Panc1 (cell line): ENCODE measurements around the gene TRMT10B. TPM values are rescaled to one million over a fixed set of nuclear protein-coding genes. Genes with fewer than 3 reads are reported as not detected.

Source experiments
- ATAC-seq: fragments of 200-7000 bp; cut with Tn5 transposase; 2 replicates; pipeline ENCODE4 v1.9.1; 2020; ENCODE audit warnings: mild to moderate bottlenecking, moderate library complexity
- BruUV-seq: library from RNA; stranded (reverse); fragments of 400-500 nt; replicated peaks from 2 replicates; lab custom pipeline; 2021; lab: Mats Ljungman, UMichigan
- CTCF ChIA-PET: fragments of 300-600 bp; sonication (Branson Sonifier 250); formaldehyde crosslinking; loops from one replicate; lab custom pipeline; 2022; ENCODE audit warnings: antibody characterized with exemption; lab: Charles Lee
- POLR2A ChIA-PET: fragments of 300-600 bp; sonication (Branson Sonifier 250); formaldehyde crosslinking; loops from one replicate; lab custom pipeline; 2022; ENCODE audit warnings: antibody characterized with exemption; lab: Charles Lee
- DNase-seq: peaks from one replicate; pipeline ENCODE4 v3.0.0-alpha.2; 2010; ENCODE audit warnings: low read depth, low spot score
- H3K27ac ChIP-seq: 2 replicates; pipeline ENCODE4 v1.5.1; 2011; ENCODE audit warnings: mild to moderate bottlenecking, low read length, inconsistent platforms
- H3K27me3 ChIP-seq: fragments of 200-500 bp; sonication (Bioruptor generic); 2 replicates; pipeline ENCODE4 v1.6.0; 2014; ENCODE audit warnings: low read length, inconsistent platforms; ENCODE audit not compliant: control insufficient read depth, insufficient read depth
- H3K36me3 ChIP-seq: fragments of 200-500 bp; sonication (Bioruptor generic); 2 replicates; pipeline ENCODE4 v1.5.1; 2014; ENCODE audit warnings: inconsistent platforms, mild to moderate bottlenecking, low read length, moderate library complexity; ENCODE audit not compliant: control insufficient read depth, insufficient read depth
- H3K4me1 ChIP-seq: 2 replicates; pipeline ENCODE4 v1.5.1; 2011; ENCODE audit warnings: inconsistent platforms, mild to moderate bottlenecking, low read length, moderate library complexity; ENCODE audit not compliant: control insufficient read depth, insufficient read depth
- H3K4me3 ChIP-seq, 2 experiments: 2 replicates each; pipeline ENCODE4 v1.5.1; 2011 to 2012; ENCODE audit warnings: low read depth in 2 of 2, low read length in 2 of 2, mild to moderate bottlenecking in 2 of 2, inconsistent platforms in 1 of 2, moderate library complexity in 1 of 2
- H3K9me3 ChIP-seq: fragments of 200-500 bp; sonication (Bioruptor generic); 2 replicates; pipeline ENCODE4 v1.5.1; 2014; ENCODE audit warnings: low read depth, mild to moderate bottlenecking, inconsistent platforms, low read length, moderate library complexity; ENCODE audit not compliant: control insufficient read depth, insufficient read depth
- POLR2AphosphoS5 ChIP-seq: IDR thresholded peaks from 2 replicates; pipeline ENCODE4 v1.6.1; 2012; ENCODE audit warnings: mild to moderate bottlenecking, low read depth, low read length, moderate library complexity
- SIN3A ChIP-seq: IDR thresholded peaks from 2 replicates; pipeline ENCODE4 v1.6.1; 2012; ENCODE audit warnings: low read depth, mild to moderate bottlenecking, low read length, moderate library complexity, borderline replicate concordance; ENCODE audit not compliant: insufficient read depth
- TCF7L2 ChIP-seq: IDR thresholded peaks from 2 replicates; pipeline ENCODE4 v1.6.1; 2011; ENCODE audit warnings: mild to moderate bottlenecking, low read depth, low read length, inconsistent platforms
- in situ Hi-C: cut with HindIII; loops from 2 replicates; pipeline ENCODE4 v1.10.0; 2016; ENCODE audit warnings: low sequenced_read_pairs, low pct_unique_long_range_greater_than_20kb
- intact Hi-C: fragments of 100-400 bp; cut with micrococcal nuclease; formaldehyde crosslinking; loops from one replicate; pipeline ENCODE4 v1.10.0; 2022; ENCODE audit not compliant: unreplicated experiment
- total RNA-seq: library from RNA; stranded (reverse); gene quantifications from one replicate; pipeline ENCODE4 v1.2.1, GENCODE V29; 2021; ENCODE audit not compliant: unreplicated experiment
- TF ChIP-seq, protein P1 (sequence below): fragments of 450-650 bp; IDR thresholded peaks from 2 replicates; pipeline ENCODE4 v1.5.1; 2017; ENCODE audit warnings: mild to moderate bottlenecking

Gene TRMT10B
- total RNA-seq, 1 experiment from 2014 or later = 9.8 TPM

DNA sequence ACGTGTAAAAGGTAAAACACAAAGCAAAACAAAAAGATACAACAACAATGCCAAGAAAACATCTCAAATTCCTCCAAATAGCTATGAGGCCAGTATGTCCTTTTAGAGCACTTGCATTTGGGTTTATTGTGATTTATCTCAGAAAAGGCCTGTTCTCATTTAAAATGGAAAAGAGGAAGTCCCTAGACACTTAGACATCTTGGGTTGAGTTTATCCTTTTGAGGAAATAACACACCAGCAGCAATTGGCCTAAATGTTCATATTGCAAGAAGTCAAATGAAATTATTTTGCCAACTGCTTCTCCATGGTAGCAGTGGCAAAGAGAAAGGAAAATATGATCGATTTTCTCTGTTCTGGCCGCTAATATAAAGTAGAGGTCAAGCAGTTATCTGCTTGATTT is 43.6 kb upstream of the TRMT10B start:
- no peak overlapping the region for H3K4me3 ChIP-seq
- POLR2A ChIA-PET = no interaction called here
- TF ChIP-seq TCF7L2 (no peak), POLR2AphosphoS5 (no peak), SIN3A (no peak)
- TF ChIP-seq, protein P1, sequence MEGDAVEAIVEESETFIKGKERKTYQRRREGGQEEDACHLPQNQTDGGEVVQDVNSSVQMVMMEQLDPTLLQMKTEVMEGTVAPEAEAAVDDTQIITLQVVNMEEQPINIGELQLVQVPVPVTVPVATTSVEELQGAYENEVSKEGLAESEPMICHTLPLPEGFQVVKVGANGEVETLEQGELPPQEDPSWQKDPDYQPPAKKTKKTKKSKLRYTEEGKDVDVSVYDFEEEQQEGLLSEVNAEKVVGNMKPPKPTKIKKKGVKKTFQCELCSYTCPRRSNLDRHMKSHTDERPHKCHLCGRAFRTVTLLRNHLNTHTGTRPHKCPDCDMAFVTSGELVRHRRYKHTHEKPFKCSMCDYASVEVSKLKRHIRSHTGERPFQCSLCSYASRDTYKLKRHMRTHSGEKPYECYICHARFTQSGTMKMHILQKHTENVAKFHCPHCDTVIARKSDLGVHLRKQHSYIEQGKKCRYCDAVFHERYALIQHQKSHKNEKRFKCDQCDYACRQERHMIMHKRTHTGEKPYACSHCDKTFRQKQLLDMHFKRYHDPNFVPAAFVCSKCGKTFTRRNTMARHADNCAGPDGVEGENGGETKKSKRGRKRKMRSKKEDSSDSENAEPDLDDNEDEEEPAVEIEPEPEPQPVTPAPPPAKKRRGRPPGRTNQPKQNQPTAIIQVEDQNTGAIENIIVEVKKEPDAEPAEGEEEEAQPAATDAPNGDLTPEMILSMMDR = 0 out of 2 replicates have a peak, but pooled peaks have one; percentile 4
- DNase-seq (no peak), ATAC-seq (no peak)
- intact Hi-C loops (no loop called here), in situ Hi-C loops (no loop called here)
- no TSS peak for BruUV-seq
- no peaks in the 10 kb centered on the region for H3K4me1 ChIP-seq
- no peak overlapping the region for H3K27ac ChIP-seq
- H3K27me3 ChIP-seq = peaks cover 25% of the 10 kb centered on the region
- no peaks in the 10 kb centered on the region for H3K9me3 ChIP-seq
- no peaks in the 10 kb centered on the region for H3K36me3 ChIP-seq
- CTCF ChIA-PET = no interaction called here

GRCh38 chr9:37715260-37715659 is 38.3 kb upstream of the TRMT10B start:
- in situ Hi-C loops = no loop called here
- DNase-seq (no peak), ATAC-seq (no peak)
- CTCF ChIA-PET = no interaction called here
- Histone ChIP-seq H3K36me3 (no peaks in the 10 kb centered on the region), H3K4me3 (no peak overlapping the region), H3K9me3 (no peaks in the 10 kb centered on the region), H3K27me3 (peaks cover 10% of the 10 kb centered on the region; the same call in 1 of the 2 replicates), H3K4me1 (no peaks in the 10 kb centered on the region), H3K27ac (no peak overlapping the region)
- no TSS peak for BruUV-seq
- POLR2A ChIA-PET = no interaction called here
- TF ChIP-seq, protein P1 = no peak
- TF ChIP-seq SIN3A (no peak), POLR2AphosphoS5 (no peak)
- intact Hi-C loops = no loop called here

- CTCF ChIA-PET = no interaction called here
- POLR2A ChIA-PET = interaction anchor here (0.6 to 0.8 kb wide), 2 partner anchors 14 to 20 kb away, joined by 3 to 6 read pairs; no protein-coding TSS in a partner anchor
- DNase-seq (no peak), ATAC-seq (no peak)
- peaks cover 10% of the 10 kb centered on the region; the same call in 1 of the 2 replicates for H3K27me3 ChIP-seq
- H3K36me3 ChIP-seq = no peaks in the 10 kb centered on the region
- TF ChIP-seq, protein P1 = no peak
- TF ChIP-seq POLR2AphosphoS5 = no peak
- no peaks in the 10 kb centered on the region for H3K9me3 ChIP-seq
- intact Hi-C loops (no loop called here), in situ Hi-C loops (no loop called here)
- BruUV-seq = no TSS peak
- H3K27ac ChIP-seq = no peak overlapping the region
- no peak overlapping the region for H3K4me3 ChIP-seq
- no peaks in the 10 kb centered on the region for H3K4me1 ChIP-seq
Observed at GRCh38 chr9:37715991-37716505, 37.6 kb upstream of the TRMT10B start.
